ENCODE data around the gene C20orf141.
A peak's percentile ranks its signal among the peaks of the same experiment; 100 is the strongest.

The C20orf141 gene

DNA sequence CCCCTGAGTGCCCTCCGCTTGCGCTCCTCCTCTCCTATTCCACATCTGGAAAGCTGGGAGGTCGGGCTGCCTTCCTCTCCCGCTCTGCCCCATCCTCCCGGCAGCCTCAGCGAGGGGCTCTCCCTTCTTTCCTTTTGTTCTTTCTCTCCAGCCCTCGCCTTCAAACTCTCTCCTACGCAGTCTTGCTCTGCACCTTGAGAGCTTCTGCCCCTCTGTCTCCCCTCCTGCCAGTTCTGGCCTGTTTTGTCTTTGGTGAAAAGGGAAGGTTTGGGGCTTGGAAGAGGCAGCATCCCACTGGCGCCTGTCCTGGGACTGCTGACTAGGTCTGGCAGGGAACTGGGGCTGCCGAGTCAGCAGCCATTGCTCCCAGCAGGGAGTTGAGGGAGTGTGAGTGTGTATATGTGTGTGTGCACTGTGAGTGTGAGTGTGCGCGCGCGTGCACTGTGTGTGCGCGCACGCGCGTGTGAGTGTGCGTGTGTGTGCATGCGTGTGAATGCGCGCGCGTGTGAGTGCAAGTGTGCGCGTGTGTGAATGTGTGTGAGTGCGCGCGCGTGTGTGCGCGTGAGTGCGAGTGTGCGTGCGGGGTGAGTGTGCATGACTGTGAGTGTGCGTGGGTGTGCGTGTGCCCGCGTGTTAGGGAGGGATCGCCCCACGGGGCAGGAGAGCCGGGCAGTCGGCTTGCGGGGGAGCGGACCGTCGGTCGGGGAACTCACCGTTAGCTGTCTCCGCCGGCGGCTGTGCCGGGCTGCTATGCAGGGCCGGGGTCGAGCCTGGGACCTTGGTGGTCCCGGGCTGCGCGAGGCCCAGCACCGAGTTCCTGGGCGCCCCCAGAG lies 14.9 kb upstream of the C20orf141 start:
- TF ChIP-seq, protein P1, sequence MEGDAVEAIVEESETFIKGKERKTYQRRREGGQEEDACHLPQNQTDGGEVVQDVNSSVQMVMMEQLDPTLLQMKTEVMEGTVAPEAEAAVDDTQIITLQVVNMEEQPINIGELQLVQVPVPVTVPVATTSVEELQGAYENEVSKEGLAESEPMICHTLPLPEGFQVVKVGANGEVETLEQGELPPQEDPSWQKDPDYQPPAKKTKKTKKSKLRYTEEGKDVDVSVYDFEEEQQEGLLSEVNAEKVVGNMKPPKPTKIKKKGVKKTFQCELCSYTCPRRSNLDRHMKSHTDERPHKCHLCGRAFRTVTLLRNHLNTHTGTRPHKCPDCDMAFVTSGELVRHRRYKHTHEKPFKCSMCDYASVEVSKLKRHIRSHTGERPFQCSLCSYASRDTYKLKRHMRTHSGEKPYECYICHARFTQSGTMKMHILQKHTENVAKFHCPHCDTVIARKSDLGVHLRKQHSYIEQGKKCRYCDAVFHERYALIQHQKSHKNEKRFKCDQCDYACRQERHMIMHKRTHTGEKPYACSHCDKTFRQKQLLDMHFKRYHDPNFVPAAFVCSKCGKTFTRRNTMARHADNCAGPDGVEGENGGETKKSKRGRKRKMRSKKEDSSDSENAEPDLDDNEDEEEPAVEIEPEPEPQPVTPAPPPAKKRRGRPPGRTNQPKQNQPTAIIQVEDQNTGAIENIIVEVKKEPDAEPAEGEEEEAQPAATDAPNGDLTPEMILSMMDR (IDR thresholded peaks at IDR 0.05; ENCODE audit: borderline replicate concordance, control extremely low read depth, extremely low read depth, insufficient read depth, missing control alignments) = no peak

DNA sequence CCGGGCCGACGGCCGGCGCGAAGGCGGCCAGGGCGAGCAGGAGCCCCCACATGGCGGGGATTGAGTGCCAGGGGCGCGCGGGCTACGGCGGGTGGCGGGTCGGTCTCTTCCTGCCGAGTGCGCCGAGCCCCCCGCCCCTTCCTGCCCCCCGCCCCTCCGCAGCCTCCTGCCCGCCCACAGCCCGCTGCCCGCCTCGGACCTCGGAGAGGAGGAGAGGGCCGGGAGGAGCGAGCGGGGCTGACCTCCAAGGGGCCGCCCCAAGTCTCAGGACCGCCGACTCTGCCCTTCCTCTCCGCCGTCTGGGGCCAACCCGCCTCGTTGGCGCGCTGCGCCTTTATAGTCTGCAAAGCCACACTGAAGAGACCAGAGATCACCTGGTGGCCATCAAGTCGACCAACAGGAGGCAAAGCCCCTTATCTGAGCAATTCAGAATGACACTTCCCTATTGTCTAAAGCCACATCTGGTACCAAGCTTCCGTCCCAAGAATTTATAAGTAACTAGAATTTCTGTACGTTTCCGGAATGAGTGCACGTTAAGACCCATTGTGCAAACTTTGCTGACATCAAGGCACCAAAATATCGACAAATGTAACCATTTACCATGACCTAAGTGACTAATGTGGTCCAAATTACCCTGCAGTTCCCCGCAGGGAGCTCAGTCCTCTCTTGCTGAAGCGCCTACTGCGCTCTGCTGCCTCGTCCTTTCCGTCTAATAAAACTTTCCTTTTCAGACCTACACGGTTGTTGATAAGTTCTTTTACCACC lies 14.1 kb upstream of the C20orf141 start, which contains the start of gene CPXM1:
Gene CPXM1 (minus strand): TSS at position 107 of the 765 bp plus-strand sequence. CDS start 55 bp downstream, at position 52.
- TF ChIP-seq, protein P1 (IDR thresholded peaks at IDR 0.05; ENCODE audit: borderline replicate concordance, control extremely low read depth, extremely low read depth, insufficient read depth, missing control alignments) = no peak
- DNase-seq (ENCODE audit: low spot score) = peak; percentile 62
- in situ Hi-C loops (cut with MboI; ENCODE audit: low sequenced_read_pairs, unreplicated experiment) = no loop called here

More for the DNA sequence above, 14.9 kb upstream of the C20orf141 start:
- DNase-seq (ENCODE audit: low spot score) = peak; percentile 63
- in situ Hi-C loops (cut with MboI; ENCODE audit: low sequenced_read_pairs, unreplicated experiment) = no loop called here

DNA sequence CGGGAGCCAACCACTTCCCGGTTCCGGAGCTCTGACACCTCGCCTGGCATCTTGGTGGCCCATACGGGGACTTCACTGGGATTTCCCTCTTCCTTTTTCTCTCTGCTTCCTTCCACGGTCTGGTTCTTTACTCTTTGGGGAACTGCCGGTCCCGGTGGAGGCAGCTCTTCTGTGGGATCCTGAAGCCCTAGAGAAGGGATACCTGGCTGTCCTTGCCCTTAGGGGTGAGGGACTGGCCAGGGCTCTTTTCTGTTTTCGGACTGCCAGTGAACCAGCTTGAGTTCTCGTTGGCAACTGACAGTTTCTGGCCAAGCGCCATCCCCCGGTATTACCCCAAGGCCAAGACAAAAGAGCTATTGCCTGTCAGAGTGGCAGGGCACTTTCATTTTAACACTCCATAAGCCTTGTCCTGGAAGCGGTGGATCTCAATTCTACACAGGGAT lies 13.5 kb upstream of the C20orf141 start:
- DNase-seq (ENCODE audit: low spot score) = no peak
- TF ChIP-seq, protein P1 (IDR thresholded peaks at IDR 0.05; ENCODE audit: borderline replicate concordance, control extremely low read depth, extremely low read depth, insufficient read depth, missing control alignments) = no peak
- in situ Hi-C loops (cut with MboI; ENCODE audit: low sequenced_read_pairs, unreplicated experiment) = no loop called here

DNA sequence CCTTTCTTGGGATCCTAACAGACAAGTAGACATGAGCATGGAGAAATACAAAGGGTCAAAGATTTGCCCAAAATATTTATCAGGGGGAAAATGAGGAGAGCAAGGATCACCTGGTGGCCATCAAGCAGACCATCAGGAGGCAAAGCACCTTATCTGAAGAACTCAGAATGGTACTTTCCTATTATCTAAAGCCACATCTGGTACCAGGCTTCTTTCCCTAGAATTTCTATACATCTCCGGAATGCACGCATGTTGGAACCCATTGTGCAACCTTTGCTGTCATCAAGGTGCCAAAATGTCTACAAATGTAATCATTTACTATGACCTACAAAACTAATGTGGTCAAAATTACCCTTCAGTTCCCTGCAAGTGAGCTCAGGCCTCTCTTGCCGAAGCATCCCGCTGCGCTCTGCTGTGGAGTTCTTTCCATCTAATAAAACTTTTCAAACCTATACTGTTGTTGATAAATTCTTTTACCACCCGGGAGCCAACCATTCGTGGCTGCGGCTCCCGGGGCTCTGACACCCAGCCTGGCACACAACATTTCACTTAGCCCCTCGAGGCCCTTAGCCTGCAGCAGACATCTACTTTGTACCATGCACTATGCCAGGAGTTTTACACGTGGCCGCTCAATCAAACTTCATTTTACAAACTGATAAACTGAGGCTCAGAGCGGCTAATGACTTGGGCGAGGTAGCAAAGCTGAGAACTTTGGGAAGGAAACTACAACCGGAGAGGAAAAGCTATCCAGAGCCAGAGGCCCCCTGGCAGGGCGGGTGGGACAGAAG lies 10.6 kb upstream of the C20orf141 start:
- in situ Hi-C loops (cut with MboI; ENCODE audit: low sequenced_read_pairs, unreplicated experiment) = no loop called here
- TF ChIP-seq, protein P1 (IDR thresholded peaks at IDR 0.05; ENCODE audit: borderline replicate concordance, control extremely low read depth, extremely low read depth, insufficient read depth, missing control alignments) = no peak

DNA sequence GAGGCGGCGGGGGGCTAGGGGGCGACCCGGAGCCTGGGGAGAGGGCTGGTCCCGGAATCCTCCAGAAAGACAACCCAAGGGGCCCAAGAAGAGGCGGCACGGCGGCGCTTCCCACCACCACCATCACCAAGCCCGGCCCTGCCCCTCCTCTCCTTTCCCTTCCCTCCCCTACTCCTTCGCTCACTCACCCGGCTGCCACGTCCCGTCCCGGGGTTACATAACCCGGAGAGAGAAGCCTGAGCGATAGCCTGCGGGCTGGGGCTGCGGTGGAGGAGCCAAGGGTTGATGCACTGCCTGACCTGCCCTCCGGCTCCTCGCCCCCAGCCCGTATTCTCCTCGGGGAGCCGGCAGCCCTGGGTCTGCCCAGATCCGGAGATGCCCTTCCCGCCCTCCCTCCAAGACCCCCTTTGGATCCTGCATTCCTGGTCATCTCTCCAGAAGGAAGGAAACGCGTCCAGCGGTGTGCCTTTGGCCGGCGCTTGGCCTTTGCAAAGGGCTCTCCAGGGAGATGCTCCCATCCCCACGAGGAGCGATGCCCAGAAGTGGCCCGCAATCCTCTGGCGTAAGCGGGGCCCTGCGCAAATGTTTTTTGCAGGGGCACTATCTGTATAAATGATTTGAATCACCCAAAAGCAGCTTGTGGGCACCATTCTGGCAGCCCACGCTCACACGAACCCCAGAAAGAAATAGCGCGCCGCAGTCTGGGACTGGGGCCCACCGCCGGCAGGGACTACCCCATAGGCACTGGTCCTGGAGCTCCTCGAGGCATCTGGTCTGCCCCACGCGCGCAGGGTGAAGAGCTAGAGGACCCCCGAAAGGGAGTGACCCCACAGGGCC lies 9.7 kb upstream of the C20orf141 start:
- in situ Hi-C loops (cut with MboI; ENCODE audit: low sequenced_read_pairs, unreplicated experiment) = no loop called here
- peak; percentile 27 for DNase-seq (ENCODE audit: low spot score)
- TF ChIP-seq, protein P1 (IDR thresholded peaks at IDR 0.05; ENCODE audit: borderline replicate concordance, control extremely low read depth, extremely low read depth, insufficient read depth, missing control alignments) = no peak

More for the DNA sequence above, 10.6 kb upstream of the C20orf141 start:
- DNase-seq (ENCODE audit: low spot score) = no peak
